Mesenchymal stem cell (in vitro differentiated cells and primary cell): ENCODE measurements around the gene BPHL.

ENCODE experiments used
- DNase-seq: peaks from one replicate; pipeline ENCODE4 v3.0.0-alpha.2; 2013
- H2AFZ ChIP-seq: one replicate; pipeline ENCODE4 v1.6.1; 2013; ENCODE audit warnings: low read depth, mild to moderate bottlenecking, control low read depth, inconsistent platforms, low read length, moderate library complexity
- H2AK5ac ChIP-seq: 2 replicates; pipeline ENCODE4 v1.6.1; 2013; ENCODE audit warnings: low read length, moderate library complexity, mild to moderate bottlenecking, inconsistent platforms; ENCODE audit not compliant: severe bottlenecking
- H2BK120ac ChIP-seq: one replicate; pipeline ENCODE4 v1.6.1; 2013; ENCODE audit warnings: low read depth, mild to moderate bottlenecking, inconsistent platforms, low read length, moderate library complexity
- H2BK12ac ChIP-seq, 2 experiments: one replicate each; pipeline ENCODE4 v1.6.1; 2013; ENCODE audit warnings: inconsistent platforms in 2 of 2, low read length in 2 of 2, mild to moderate bottlenecking in 2 of 2, moderate library complexity in 2 of 2, control low read depth in 1 of 2
- H2BK15ac ChIP-seq: one replicate; pipeline ENCODE4 v1.6.1; 2013; ENCODE audit warnings: mild to moderate bottlenecking, low read depth, inconsistent platforms; ENCODE audit not compliant: poor library complexity, severe bottlenecking
- H2BK5ac ChIP-seq: 2 replicates; pipeline ENCODE4 v1.6.1; 2013; ENCODE audit warnings: low read depth, mild to moderate bottlenecking, low read length, control low read depth, inconsistent platforms; ENCODE audit not compliant: poor library complexity, severe bottlenecking
- H3K14ac ChIP-seq, 2 experiments: one replicate each; pipeline ENCODE4 v1.6.1; 2013; ENCODE audit warnings: inconsistent platforms in 2 of 2, low read length in 2 of 2, control low read depth in 1 of 2, mild to moderate bottlenecking in 1 of 2, moderate library complexity in 1 of 2
- H3K18ac ChIP-seq, 2 experiments: one replicate each; pipeline ENCODE4 v1.6.1; 2013; ENCODE audit warnings: inconsistent platforms in 2 of 2, low read length in 2 of 2, control low read depth in 1 of 2, low read depth in 1 of 2, mild to moderate bottlenecking in 1 of 2
- H3K23ac ChIP-seq, 2 experiments: one replicate each; pipeline ENCODE4 v1.6.1; 2013; ENCODE audit warnings: inconsistent platforms in 2 of 2, low read length in 2 of 2, mild to moderate bottlenecking in 2 of 2, moderate library complexity in 2 of 2, control low read depth in 1 of 2
- H3K27ac ChIP-seq: 2 replicates; pipeline ENCODE4 v1.5.1; 2013; ENCODE audit warnings: mild to moderate bottlenecking, moderate library complexity, low read length, control low read depth, inconsistent platforms; ENCODE audit not compliant: poor library complexity, severe bottlenecking
- H3K27me3 ChIP-seq, 2 experiments: 2 replicates each; pipeline versions ENCODE4 v1.6.1 to v1.7.0; 2013; ENCODE audit warnings: low read length in 2 of 2, mild to moderate bottlenecking in 2 of 2, moderate library complexity in 2 of 2, control low read depth in 1 of 2, inconsistent platforms in 1 of 2; ENCODE audit not compliant: control insufficient read depth in 1 of 2, insufficient read depth in 1 of 2
- H3K36me3 ChIP-seq, 2 experiments: 2 replicates each; pipeline versions ENCODE4 v1.6.1 to v1.7.0; 2013; ENCODE audit warnings: low read length in 2 of 2, control low read depth in 1 of 2, inconsistent platforms in 1 of 2, low read depth in 1 of 2, mild to moderate bottlenecking in 1 of 2; ENCODE audit not compliant: insufficient read depth in 2 of 2, control insufficient read depth in 1 of 2
- H3K4ac ChIP-seq, 2 experiments: one replicate each; pipeline ENCODE4 v1.6.1; 2013; ENCODE audit warnings: inconsistent platforms in 2 of 2, low read length in 2 of 2, mild to moderate bottlenecking in 2 of 2, moderate library complexity in 2 of 2, control low read depth in 1 of 2, low read depth in 1 of 2
- H3K4me1 ChIP-seq: 2 replicates; pipeline ENCODE4 v1.6.1; 2013; ENCODE audit warnings: low read depth, low read length, control low read depth; ENCODE audit not compliant: control insufficient read depth, insufficient read depth
- H3K4me2 ChIP-seq: 2 replicates; pipeline ENCODE4 v1.6.1; 2013; ENCODE audit warnings: low read length, mild to moderate bottlenecking, inconsistent platforms; ENCODE audit not compliant: poor library complexity, severe bottlenecking
- H3K4me3 ChIP-seq, 2 experiments: 2 replicates each; pipeline versions ENCODE4 v1.5.1 to v1.7.0; 2013; ENCODE audit warnings: low read length in 2 of 2, mild to moderate bottlenecking in 2 of 2, control low read depth in 1 of 2, low read depth in 1 of 2; ENCODE audit not compliant: insufficient read depth in 1 of 2
- H3K79me1 ChIP-seq: replicated peaks from 2 replicates; pipeline ENCODE4 v1.6.1; 2013; ENCODE audit warnings: mild to moderate bottlenecking, control low read depth, low read length, inconsistent platforms; ENCODE audit not compliant: poor library complexity, severe bottlenecking
- H3K9ac ChIP-seq: 2 replicates; pipeline ENCODE4 v1.7.0; 2013; ENCODE audit warnings: mild to moderate bottlenecking, low read length, moderate library complexity
- H3K9me3 ChIP-seq: 2 replicates; pipeline ENCODE4 v1.7.0; 2013; ENCODE audit warnings: mild to moderate bottlenecking, low read length; ENCODE audit not compliant: control insufficient read depth
- H4K8ac ChIP-seq: one replicate; pipeline ENCODE4 v1.6.1; 2013; ENCODE audit warnings: inconsistent platforms, mild to moderate bottlenecking, low read length, moderate library complexity
- H4K91ac ChIP-seq: one replicate; pipeline ENCODE4 v1.6.1; 2013; ENCODE audit warnings: mild to moderate bottlenecking, low read length, inconsistent platforms
- WGBS: methylation state at CpG from one replicate; pipeline ENCODE4 v1.1.7; 2013; ENCODE audit warnings: mixed read lengths; 5-methylcytosine and 5-hydroxymethylcytosine counted together

BPHL gene

DNA sequence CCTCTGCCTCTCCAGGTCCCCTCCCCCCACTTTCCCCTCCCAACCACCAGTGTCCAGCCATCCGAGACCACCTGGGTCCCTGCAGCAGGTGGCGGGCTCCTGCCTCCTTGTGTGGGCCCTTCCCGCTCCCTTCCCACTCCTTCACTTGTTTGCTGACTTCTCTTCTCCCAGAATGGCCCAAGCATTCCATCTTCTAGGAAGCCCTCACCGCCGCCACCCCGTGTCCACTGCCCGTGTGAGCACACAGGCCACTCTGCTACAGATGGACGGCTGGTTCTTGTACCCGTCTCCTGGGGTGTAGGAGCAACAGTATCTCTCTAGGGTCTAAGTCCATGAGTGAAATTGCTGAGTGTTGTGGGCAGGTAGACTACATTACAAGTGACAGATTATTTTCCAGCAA, 15.0 kb downstream of the BPHL start:
- no peak overlapping the region for H4K91ac ChIP-seq
- 98% methylated on average over 6 of the region's 9 CpGs for WGBS
- no peak overlapping the region for H3K4me2 ChIP-seq
- H3K4ac ChIP-seq: no peak overlapping the region
- no peak overlapping the region for H3K23ac ChIP-seq
- H3K4me1 ChIP-seq: peaks cover 7% of the 10 kb centered on the region
- H3K14ac ChIP-seq: no peak overlapping the region
- no peak overlapping the region for H3K27ac ChIP-seq
- peaks cover 37 to 80% of the 10 kb centered on the region in 2 experiments for H3K36me3 ChIP-seq
- H3K18ac ChIP-seq: no peak overlapping the region
- no peak overlapping the region for H4K8ac ChIP-seq
- H2AK5ac ChIP-seq: no peak overlapping the region
- H2BK12ac ChIP-seq: no peak overlapping the region
- H2AFZ ChIP-seq: no peak overlapping the region
- H3K79me1 ChIP-seq: peaks cover 5% of the 10 kb centered on the region
- H2BK120ac ChIP-seq: no peak overlapping the region
- no peaks in the 10 kb centered on the region for H3K27me3 ChIP-seq
- H3K9me3 ChIP-seq: no peaks in the 10 kb centered on the region
- no peak overlapping the region for H2BK5ac ChIP-seq
- DNase-seq: no peak
- H3K9ac ChIP-seq: no peak overlapping the region
- H2BK15ac ChIP-seq: no peak overlapping the region
- H3K4me3 ChIP-seq: no peak overlapping the region

DNA sequence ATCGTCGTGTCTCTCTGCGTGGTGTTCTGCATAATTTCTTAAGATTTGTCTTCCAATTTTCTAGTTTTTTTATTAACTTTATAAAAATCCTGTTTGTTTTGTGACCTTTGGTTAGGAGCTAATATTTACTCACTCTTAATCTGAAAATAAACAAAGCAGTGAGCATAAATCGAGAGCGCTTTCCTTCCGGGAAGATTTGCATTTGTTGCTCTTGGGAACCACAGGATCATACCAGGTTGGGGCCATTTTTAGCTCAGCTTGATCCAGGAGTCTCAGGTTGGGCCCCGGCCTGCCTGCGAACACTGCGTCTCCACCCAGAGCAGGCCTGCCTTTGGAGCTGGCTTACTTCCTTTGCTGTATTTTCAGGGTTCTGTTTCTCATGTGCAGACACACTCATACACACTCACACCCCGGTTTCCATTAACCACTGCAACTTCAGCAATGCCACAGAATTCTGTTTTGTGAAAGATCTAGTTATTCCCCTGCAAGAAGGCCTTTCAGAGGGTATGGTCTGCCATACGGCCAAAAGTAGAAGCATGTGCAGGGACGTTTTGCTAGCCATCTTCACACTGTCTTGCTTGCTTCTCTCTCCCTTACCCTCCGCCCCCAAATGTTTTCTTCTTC, 17.3 kb downstream of the BPHL start:
- Histone ChIP-seq H3K4me2 (no peak overlapping the region), H4K8ac (no peak overlapping the region), H3K18ac (no peak overlapping the region), H2BK12ac (no peak overlapping the region), H3K9ac (no peak overlapping the region), H3K4me1 (peaks cover 20% of the 10 kb centered on the region), H2BK5ac (no peak overlapping the region), H4K91ac (no peak overlapping the region), H3K27me3 (no peaks in the 10 kb centered on the region), H3K36me3 (peaks cover 31 to 81% of the 10 kb centered on the region in 2 experiments), H3K27ac (no peak overlapping the region), H3K23ac (no peak overlapping the region), H3K4me3 (no peak overlapping the region), H3K4ac (no peak overlapping the region), H2AK5ac (no peak overlapping the region), H3K79me1 (peaks cover 5% of the 10 kb centered on the region), H2BK120ac (no peak overlapping the region), H2AFZ (no peak overlapping the region), H2BK15ac (no peak overlapping the region), H3K9me3 (no peaks in the 10 kb centered on the region), H3K14ac (no peak overlapping the region)
- 91% methylated on average over 10 of the region's 13 CpGs for WGBS
- DNase-seq: no peak

DNA sequence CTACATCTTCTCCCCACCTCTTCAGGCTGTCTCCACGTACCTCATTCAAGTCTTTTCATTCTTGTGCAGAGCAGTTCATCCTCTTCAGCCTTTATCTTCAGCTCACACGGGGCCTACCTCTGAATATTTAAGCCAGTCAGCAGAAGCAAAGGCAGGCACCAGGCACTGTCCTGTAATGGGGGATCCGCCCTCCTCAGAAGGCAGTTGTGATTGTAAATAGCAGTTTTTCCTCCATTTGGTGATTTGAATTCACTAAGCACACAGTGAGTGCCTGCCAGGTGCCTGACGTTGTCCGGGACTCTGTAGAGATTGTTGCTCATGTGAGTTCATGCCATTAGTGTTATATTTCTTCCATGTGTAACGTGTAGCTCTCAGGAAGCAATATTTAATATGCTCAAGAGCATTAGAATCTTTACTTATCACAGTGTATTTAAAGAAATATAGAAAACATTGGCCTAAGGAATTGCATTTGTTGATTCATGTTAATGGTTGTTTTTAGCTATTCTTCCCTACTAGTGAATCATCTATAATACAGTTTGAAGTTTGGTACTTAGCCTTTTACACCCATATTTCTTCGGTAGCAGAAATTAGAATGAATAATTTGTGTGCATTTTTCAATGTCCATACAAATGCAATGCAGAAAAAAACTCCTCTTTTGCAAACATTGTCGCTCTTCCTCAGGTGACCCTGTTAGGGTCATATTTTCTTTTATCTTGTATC, 17.9 kb downstream of the BPHL start:
- Histone ChIP-seq H3K4me1 (peaks cover 20% of the 10 kb centered on the region), H2BK15ac (no peak overlapping the region), H3K23ac (no peak overlapping the region), H4K91ac (no peak overlapping the region), H3K36me3 (peaks cover 31 to 81% of the 10 kb centered on the region in 2 experiments), H3K18ac (no peak overlapping the region), H2BK120ac (no peak overlapping the region), H3K27ac (peak overlapping the region; percentile 26), H2BK12ac (no peak overlapping the region), H3K27me3 (no peaks in the 10 kb centered on the region), H3K4me2 (no peak overlapping the region), H3K4ac (no peak overlapping the region), H3K14ac (no peak overlapping the region), H2AFZ (no peak overlapping the region), H2BK5ac (no peak overlapping the region), H3K79me1 (peaks cover 5% of the 10 kb centered on the region), H3K9me3 (no peaks in the 10 kb centered on the region), H3K4me3 (no peak overlapping the region), H3K9ac (no peak overlapping the region), H2AK5ac (no peak overlapping the region), H4K8ac (no peak overlapping the region)
- no peak for DNase-seq
- WGBS: 78% methylated on average over 3 of the region's 8 CpGs

DNA sequence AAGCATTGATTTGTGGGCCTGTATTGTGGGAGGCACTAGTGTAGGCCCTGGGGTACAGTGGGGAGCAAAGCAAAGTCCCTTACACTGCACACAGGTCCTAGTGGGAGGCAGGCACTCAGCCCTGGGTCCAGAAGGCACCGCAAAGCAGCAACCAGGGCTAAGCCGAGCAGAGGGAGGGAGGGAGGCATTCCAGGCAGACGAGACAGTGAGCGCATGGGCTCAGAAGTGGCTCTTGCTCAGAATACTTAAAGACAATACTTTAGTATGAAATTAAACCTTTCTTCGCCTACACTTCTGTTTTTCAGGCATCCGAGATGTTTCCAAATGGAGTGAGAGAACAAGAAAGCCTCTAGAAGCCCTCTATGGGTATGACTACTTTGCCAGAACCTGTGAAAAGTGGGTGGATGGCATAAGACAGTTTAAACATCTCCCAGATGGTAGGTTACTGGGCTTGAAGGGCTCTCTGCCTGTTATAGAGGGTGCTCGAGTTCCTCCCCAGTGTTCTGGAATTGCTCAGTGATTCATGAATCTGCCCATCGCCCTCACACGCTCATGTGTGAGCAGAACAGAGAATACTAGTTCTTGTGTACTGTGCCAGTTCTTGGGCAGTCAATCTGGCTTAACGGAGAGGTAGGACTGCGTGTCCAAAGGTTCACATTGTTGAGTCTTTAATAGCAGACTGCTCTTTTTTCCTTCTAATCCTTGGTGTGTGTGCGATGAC, 18.7 kb downstream of the BPHL start:
- no peak overlapping the region for H3K23ac ChIP-seq
- peaks cover 5% of the 10 kb centered on the region for H3K79me1 ChIP-seq
- DNase-seq: peak; percentile 17
- no peaks in the 10 kb centered on the region for H3K9me3 ChIP-seq
- peaks cover 20% of the 10 kb centered on the region for H3K4me1 ChIP-seq
- H4K91ac ChIP-seq: no peak overlapping the region
- no peak overlapping the region for H3K4me2 ChIP-seq
- no peak overlapping the region for H2BK5ac ChIP-seq
- H2AK5ac ChIP-seq: peak overlapping the region; percentile 11
- WGBS: 82% methylated on average over 10 of the region's 12 CpGs
- no peak overlapping the region for H2AFZ ChIP-seq
- no peaks in the 10 kb centered on the region for H3K27me3 ChIP-seq
- no peak overlapping the region for H3K14ac ChIP-seq
- no peak overlapping the region for H2BK120ac ChIP-seq
- H3K4ac ChIP-seq: no peak overlapping the region
- H3K27ac ChIP-seq: peak overlapping the region; percentile 26
- no peak overlapping the region for H2BK15ac ChIP-seq
- no peak overlapping the region for H3K18ac ChIP-seq
- H4K8ac ChIP-seq: no peak overlapping the region
- no peak overlapping the region for H2BK12ac ChIP-seq
- H3K36me3 ChIP-seq: peaks cover 25 to 75% of the 10 kb centered on the region in 2 experiments
- H3K9ac ChIP-seq: no peak overlapping the region
- no peak overlapping the region for H3K4me3 ChIP-seq
